GDM1 (cell line): ENCODE results near the gene TOM1L1.

Experiments used
- DNase-seq: peaks from one replicate; lab custom pipeline; 2025; lab: John Stamatoyannopoulos, UW

The TOM1L1 gene

DNA sequence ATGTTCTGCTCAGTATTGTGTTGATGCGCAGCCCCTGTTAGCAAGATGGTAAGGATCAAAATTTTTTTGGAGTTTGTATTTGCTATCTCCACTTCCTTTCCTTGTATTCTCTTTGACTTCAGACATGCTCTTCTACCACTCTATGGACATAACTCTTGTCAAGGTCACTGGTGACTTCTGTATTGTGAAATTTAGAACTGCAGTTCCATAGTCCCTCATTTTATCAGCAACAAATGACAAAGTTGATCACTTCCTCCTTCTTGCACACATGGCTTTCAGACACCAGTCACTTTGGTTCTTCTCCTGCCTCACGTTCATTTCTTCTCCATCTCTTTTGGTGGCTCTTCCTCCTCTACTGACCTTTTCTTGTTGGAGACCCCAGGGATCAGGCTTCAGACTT is 46.7 kb downstream of the TOM1L1 start:
- DNase-seq, result no peak

DNA sequence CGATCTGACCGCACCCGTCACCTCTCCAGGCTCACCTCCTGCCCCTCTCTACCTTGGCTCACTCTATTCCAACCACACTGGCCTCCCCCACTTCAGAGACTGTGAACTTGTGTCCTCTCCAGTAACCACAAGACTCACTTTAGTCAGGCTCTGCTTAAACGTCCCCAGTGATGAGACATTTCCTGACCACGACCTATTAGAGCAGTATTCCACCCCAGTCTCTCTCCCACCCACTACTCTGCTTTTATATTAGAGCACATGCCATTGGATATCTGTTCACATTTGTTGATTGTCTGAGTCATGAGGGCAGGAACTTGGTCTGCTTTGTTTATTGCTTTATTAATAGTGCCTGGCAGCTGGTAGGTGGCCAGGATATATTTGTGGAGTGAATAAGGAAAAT is 47.7 kb downstream of the TOM1L1 start:
- DNase-seq, result no peak

DNA sequence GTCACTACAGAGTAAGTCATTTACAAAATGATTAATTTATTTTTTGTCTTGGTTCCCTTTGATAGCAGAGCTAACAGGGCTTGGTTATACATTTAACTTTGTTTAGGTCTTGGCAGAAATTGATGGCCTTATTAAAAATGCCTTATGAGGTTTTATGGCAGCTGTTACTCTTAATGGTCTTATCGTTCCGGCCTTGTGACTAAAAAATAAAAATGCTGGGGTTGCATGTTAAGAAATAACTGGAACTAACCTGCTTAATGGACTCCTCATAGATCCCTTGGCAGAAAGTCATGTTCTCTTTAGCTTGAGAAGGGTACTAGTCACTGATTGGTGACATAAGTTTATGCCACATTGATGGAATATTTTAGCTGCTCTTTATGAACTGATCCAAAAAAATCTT is 49.5 kb downstream of the TOM1L1 start:
- no peak for DNase-seq

DNA sequence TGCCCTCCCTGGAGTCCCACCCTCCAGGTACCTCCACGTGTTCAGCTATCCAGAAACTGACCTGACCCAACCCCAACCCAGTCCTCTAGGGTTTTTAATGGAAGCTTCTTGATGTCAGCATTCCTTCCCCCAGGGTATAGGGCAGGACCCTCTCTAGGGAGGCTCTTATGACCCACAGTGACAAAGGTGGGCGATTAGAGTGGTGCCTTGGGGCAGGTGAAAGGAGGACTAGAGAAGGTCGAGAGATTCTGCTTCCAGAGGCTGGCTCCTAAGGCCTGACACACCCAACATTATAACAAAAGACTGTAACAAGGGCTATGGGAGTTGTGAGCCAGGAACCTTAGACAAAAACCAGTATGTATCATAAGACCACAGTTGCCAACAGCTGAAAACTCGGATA is 50.6 kb downstream of the TOM1L1 start:
- no peak for DNase-seq

DNA sequence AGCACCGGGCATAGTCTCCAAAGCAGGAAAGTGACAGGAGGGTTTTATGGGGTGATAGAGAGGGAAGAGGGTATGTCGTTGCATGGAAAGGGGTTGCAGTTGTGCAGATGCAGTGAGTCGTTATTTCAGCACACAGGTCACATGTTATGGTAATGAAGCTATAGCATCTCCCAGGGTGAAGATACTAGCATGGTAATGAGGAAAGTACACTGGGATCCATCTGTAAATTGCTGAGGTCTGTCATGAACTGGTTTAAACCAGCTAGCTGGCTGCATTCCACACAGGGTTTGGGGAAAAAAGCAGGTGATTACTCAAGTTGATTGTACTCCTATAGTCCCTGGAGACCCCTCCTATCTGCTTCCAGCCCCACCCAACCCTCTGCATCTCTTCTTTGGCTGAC is 56.1 kb downstream of the TOM1L1 start:
- no peak for DNase-seq

DNA sequence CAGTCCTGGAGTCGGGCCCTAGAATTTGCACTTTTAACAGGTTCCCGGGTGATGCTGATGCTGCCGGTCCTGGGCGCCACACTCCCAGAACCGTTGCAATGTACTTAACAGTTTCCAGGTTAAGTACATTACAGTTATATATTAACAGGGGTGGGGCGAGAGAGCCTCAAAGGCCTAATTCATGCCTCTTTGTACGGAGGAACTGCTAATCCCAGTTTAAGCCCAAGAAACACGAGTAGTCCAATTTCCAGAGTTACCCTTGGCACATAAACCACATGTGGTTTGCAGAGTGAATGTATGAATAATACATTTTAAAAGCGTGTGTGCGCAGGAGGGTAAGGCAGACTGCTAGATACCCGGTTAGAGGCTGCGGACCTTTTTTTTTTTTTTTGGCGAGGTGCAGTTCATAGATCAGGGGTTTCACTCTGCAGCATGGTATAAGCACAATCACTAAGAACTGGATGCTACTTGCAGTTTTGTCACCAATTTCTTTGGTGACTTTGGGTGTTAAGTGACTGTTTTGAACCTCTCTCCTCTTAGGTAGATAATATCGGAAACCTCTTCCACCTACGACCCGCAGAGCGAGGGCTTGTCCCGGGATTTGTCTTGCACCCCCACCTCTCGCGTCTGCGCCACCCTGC is 67.1 kb downstream of the TOM1L1 start:
- no peak for DNase-seq

DNA sequence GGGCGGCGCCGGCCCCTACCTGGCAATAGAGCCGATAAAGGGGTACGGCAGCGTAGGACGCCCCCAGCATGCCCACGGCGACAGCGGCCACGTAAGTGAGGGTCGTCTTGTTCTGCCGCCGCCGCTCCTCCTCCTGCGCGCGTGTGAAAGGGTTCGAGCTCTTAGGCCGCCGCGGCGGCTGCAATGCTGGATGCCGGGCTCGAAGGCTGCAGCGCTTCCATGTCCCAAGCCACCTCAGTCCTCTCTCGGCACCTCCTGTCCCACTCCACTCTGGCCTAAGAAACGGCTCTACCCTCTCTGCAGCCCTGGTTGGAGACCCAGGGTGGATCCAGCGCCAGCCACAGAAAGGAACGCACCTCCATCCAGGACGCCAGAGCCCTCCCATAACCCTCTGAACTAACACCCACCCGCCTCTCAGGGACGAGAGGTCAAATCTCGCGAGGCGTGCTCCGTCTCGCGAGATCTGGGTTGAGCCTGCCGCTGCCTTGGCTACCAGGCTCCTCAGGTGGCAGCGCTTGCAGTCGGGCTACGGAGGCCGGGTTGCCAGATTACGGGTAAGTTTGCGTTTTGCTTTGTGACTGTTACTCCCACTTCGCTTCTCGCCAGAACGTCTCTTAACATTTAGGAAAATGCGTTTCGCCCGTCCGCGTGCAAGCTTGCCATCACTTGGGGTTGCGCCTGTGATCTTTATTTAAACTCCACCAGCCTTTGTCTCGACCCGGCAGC is 67.8 kb downstream of the TOM1L1 start, which contains the start of the genes COX11 and STXBP4:
TSS of gene COX11 (minus strand) at position 393 of the 726 bp plus-strand sequence. CDS start at position 385, 8 bp downstream.
TSS of gene STXBP4 (plus strand) at position 504 of the 726 bp plus-strand sequence. CDS start 17,455 bp downstream, outside the sequence.
- DNase-seq, result peak; percentile 96

DNA sequence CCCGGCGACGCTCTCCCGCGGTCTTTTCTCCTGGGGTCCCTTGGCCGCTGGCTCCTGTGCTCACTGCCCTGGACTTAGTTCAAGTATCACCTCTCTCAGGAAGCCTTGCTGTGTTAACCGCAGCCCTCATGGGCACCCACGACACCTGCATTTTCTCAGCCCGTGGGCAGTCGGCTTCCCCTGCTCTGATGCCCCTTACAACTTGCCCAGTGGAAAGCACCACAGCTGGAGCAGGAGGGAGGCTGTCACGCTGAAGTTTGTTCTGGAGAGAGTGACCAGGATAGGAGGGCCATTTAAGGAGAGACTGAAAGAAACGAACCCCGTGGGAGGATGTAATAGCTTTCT is 68.3 kb downstream of the TOM1L1 start:
- DNase-seq, result no peak

DNA sequence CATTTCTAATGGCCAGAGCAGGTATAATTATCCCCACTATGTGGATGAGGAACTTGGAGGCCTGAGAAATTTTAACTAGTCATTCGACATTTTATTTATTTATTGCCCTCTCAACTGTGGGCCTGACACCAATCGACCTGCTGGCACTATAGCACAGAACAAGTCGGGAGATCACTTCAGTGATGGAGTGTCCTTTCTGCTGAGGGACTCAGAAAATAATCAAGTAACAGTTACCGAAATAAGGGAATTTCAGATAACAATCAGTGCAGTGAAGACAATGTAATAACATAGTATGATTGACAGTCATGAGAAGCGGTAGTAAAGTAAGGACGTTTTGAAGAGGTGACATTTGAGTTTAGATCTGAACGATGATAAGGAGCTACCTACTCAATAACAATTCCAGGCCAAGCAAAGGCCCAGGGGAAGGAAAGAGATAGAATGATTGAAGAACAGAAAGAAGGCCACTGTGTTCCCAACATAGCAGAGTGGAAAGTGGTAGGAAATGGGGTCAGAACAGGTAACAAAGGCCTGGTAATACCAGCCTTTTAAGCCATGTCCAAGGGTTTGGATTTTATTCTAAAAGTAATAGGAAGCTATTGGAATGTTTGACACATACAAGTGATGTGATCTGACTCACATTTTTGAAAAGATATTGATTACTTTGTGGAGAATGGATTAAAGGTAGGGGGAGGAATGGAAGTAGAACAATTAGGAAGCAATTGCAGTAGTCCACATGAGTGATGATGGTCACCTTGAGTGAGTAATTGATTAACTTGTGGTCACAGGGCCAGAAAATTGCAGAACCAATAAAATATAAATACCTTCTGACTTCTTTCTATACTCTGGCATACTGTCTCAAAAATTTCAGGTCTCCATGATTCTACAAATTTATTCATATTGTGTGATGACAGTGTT is 69.3 kb downstream of the TOM1L1 start:
- no peak for DNase-seq

DNA sequence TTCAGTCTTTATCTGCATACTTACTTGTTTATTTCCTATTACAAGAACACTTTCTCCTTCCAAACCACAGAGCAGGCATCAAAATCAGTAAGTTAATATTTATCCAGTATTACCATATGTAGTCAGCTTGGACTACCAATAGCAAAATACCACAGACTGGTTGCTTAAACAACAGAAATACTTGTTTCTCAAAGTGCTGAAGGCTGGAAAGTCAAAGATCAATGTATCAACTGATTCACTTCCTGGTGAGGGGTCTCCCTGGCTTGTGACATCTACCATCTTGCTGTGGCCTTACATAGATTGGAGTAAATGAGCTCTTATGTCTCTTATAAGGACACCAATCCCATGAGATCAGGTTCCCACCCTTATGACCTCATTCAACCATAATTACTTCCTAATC is 70.5 kb downstream of the TOM1L1 start:
- no peak for DNase-seq

DNA sequence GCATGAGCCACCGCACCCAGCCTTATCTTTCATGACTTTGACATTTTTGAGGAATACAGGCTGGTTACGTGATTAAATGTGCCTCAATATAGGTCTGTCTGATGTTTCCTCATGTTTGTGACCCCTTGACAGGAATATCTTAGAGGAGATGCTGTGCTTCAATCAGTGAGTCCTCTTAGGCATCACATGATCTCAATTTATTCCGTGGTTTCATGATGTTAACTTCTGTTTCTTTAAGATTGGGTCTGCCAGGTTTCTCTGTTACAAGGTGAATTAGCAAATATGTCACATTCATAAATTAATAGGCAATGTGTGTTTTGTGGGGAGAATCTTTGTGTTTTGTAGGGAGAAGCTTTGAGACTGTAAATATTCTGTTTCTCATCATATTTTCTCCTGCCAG is 71.2 kb downstream of the TOM1L1 start:
- no peak for DNase-seq

DNA sequence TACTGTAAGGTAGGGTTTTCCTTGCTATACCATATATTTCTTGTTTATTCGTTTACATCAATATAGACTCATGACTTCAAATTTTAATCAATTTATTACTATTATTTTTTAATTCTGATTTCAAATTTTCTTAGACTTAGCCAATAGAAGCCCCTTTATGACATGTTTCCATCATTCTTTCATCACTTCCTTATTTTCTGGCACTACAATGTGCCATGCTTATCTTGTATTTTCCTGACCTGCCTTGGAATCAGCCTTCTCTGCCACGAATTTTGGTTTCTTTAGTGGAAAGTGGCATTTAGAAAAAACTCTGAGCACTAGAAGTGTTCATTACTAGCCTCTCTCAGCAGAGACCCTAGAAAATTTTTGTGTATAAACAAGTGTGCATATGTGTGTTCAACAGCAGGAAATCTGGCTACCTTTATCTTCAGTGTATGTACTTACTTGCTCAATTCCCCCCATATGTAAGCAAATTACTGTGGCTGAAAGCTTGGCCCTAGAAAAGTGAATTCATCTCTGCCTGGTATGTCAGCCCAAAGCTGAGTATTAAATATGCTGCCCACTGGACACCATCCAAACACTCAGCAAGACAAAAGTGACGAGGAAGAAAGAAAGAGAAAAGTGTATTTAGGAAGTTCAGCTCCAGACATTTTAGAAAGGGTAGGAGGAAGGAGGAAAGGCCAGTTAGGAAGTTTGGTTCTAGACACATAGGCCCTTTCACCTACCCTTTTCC is 71.9 kb downstream of the TOM1L1 start:
- DNase-seq, result no peak

DNA sequence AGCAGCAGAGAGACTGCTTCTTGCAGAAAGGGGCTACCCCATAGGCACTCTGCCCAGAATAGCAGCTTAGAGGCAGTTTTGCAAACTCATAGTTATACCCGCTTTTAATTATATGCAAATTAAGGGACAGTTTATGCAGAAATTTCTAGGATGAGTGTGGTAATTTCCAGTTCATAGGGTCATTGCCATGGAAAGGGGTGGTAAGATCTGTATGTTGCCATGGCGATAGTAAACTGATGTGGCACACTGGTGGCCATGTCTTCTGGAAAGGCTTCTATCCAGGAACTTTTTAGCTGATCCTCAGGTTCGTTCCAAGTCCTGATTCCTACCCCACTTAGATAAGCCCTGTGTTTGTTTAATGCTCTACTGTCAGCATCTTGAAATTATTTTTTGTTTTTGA is 74.1 kb downstream of the TOM1L1 start:
- DNase-seq, result no peak

DNA sequence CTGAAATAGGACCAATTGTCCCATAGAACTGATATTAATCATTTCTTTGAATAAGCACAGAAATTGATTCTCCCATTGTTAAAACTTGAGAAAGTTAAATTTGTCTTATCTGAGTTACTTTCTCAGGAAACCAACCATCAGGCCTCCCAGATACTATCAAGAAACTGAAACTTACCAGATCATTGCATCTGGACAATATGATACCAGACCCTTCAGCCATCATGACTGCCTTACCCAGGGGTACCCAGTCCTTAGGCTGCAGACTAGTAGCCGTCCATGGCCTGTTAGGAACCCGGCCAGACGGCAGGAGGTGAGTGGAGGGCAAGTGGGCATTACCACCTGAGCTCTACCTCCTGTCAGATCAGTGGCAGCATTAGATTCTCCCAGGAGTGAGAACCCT is 75.7 kb downstream of the TOM1L1 start:
- DNase-seq, result no peak

DNA sequence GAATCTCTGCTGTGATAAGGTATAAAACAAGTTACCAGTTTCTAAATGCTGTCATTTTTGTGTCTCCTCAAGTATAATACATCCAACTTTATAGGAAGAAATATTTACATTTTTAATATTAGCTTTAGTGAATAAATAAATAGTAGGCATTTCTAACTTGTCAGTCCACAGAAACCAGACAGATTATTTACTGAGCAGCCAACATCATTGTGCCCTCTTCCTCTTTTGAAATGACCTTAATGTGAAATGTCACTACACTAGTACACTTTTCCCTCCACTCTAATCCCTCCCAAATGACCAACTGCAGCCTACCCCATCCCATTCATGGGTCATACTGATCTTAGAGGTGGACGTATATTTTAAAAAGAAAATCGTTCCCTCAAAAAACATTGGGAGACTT is 77.1 kb downstream of the TOM1L1 start:
- no peak for DNase-seq

DNA sequence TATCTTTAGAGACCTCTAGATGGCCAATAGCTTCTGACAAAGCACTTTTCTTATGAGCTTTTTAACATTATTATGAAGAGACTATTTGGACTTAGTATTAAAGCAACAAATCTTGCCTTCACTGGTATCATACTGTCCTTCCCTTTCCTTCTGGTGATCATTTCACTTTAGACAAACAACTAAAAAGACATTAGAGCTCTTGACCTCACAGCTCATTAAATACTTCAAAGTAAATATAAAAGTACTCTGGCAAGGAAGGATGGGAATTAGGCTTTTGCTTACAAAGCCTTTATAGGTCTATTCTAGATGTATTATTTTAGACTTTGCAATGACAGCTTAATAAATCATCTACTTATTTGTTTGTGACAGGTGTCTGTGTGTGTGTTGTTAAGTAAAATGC is 79.0 kb downstream of the TOM1L1 start:
- no peak for DNase-seq

DNA sequence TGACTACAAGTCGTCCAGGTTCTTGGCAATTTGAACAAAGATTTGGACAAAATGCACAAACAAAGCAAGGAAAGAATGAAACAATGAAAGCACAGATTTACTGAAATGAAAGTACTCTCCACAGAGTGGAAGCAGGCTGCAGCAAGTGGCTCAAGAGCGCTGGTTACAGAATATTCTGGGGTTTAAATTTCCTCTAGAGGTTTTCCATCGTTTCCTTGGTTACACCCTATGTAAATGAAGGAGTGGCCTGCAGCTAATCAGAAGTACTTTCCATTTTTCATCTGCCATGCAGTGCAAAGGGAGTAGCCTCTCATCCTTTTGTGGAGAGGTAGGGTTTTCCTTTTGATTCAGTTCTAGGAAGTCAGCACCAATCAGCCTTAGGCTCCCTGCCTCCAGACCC is 79.7 kb downstream of the TOM1L1 start:
- DNase-seq, result no peak

DNA sequence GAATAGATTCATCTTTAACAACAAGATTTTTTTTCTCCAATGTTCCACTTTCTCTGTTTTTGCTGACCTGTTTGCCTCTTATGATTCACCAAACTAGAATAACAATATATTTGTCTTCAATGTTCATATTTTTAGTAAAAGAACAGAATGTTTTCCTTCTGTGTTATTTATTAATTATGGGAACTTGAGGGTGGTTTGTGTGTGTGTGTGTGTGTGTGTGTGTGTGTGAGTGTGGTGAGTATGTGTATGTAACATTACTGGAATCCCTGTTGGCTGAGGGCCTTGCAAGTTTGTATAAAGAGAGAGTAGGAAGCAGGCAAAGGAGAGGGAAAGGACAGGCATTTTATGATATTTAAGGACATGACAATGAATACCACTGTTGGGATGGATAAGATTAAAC is 81.7 kb downstream of the TOM1L1 start:
- DNase-seq, result no peak

DNA sequence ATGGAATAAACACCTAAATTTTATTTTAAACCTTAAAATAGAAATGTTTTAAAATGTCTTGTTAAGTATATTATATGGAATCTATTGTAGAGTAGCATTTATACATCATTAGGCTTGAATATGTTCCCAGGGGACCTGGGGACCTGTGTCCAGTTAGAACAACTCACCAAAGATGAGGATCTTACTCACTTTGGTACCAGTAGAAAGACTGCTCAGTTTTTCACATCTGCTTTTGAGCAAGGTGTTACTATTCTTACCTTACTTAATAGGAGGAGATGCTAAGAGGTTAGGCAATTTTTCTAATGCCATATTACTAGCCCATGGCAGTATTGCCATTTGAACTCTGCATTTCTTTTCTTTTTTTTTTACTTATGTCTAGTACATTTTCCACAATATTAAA is 82.6 kb downstream of the TOM1L1 start:
- no peak for DNase-seq

DNA sequence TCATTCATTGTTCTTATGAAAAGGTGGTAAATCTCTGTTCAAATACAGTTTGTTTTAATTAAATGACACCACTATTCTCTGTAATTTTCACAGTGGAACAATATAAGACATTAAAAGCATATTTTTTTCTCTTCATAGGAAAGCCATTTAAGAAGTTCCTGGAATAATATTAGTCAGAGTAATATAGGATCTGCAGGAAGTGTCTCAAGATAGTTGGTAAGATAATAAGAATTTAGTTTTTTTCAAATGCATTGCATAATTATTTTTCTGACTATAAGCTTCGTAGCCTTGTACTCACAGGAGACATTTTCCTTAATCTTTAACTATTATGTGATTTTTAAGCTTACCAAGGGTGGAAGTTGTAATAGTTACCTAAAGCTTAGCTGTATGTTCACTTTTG is 84.8 kb downstream of the TOM1L1 start:
- no peak for DNase-seq

DNA sequence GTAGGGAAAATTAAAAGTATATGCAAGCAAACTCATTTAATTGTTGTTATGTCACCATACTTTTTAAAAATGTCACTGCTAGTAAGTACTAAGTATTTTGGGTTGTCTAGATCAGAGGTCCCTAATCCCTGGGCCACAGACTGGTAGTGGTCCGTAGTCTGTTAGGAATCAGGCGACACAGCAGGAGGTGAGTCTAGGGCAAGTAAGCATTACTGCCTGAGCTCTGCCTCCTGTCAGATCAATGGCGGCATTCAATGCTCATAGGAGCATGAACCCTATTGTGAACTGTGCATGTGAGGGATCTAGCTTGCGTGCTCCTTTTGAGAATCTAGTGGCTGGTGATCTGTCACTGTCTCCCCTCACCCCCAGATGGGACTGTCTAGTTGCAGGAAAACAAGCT is 89.5 kb downstream of the TOM1L1 start:
- DNase-seq, result no peak

DNA sequence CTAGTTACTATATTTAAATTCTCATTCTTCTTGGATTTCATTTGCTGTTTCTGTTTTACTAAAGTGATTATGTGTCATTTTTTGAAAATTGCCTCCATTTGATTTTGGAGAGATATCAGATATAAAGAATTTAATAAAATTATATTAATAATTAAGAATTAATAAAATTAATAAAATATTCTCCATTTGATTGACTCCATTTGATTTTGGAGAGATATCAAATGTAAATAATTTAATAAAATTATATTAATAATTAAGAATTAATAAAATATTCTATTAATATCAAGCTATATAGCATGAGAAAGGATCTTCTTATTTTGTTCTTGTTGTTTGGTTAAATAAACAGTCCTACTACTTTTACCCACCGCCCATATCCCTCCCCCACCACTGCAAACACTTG is 90.9 kb downstream of the TOM1L1 start:
- DNase-seq, result no peak
